ENCODE data around the gene FRAT1.

The FRAT1 gene

DNA sequence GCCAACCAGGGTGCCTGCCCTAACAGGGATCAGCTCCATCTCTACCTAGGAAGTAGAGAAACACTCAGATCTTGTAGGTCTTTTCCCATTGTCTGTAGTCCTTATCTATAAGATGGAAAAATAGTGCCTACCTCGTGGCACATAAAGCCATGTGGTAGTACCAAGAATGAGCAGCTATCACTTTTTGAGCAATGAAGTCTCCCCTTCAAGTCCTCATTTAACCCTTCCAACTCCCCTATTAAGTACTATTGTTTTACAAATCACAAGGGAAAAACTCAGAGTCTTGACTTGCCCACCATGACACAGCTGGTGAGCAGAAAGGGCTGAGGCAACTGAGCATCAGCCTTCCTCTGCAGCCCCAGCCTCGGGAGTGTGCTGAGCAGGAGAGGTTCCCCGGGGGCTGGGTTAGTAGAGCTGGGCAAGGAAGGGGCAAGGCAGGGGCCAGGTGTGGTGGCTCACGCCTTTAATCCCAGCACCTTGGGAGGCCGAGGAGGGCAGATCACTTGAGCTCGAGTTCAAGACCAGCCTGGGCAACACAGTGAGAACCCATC is 12.2 kb downstream of the FRAT1 start:
- no peak for TF ChIP-seq CTCF (conservative IDR thresholded peaks at IDR 0.05; ENCODE audit: low read depth, low read length)
- no peak overlapping the region for H3K4me3 ChIP-seq (ENCODE audit: low read length)
- no peak for DNase-seq (ENCODE audit: low read depth)

DNA sequence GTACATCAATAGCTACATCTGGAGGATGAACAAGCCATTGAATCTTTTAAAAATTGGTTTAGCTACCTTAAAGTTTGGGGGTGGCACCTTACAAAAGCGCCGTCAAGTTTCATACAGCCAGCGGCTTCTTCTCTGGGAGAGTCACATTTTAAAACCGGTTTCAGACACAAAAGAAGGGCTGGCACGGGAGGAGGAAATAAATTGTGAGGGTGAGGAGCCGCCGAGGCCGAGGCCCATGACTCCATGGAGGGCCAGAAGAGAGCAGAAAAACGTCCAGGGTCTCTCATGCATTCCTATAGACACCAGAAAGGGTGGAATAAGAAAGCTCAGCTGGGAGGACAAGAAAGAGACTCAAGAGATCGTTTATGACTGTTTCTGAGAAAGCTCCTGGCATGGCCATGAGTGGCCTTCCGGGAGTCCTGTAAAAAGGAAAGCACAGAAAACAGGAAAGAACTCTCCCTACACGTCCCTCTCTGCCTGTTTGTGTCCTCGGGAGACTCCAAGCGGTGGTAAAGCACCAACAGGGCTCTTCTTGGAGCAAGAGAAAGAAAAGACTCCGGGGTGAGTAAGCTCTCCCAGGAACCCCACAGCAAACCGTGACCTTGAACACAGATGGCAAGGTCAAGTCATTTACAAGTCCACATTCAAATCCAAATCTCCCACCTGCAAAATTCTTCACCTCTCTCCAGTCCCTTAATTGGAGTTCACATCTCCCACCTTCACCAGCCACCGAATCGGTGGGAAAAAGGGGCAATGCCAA is 13.7 kb downstream of the FRAT1 start:
- DNase-seq (ENCODE audit: low read depth): peak; percentile 45
- peak overlapping the region; percentile 57 for H3K4me3 ChIP-seq (ENCODE audit: low read length)
- peak; percentile 50 for TF ChIP-seq CTCF (conservative IDR thresholded peaks at IDR 0.05; ENCODE audit: low read depth, low read length)

- peak overlapping the region; percentile 57 for H3K4me3 ChIP-seq (ENCODE audit: low read length)
- TF ChIP-seq CTCF (conservative IDR thresholded peaks at IDR 0.05; ENCODE audit: low read depth, low read length): peak; percentile 35
- DNase-seq (ENCODE audit: low read depth): no peak
Observed at GRCh38 chr10:97333351-97333600, 14.2 kb downstream of the FRAT1 start.

DNA sequence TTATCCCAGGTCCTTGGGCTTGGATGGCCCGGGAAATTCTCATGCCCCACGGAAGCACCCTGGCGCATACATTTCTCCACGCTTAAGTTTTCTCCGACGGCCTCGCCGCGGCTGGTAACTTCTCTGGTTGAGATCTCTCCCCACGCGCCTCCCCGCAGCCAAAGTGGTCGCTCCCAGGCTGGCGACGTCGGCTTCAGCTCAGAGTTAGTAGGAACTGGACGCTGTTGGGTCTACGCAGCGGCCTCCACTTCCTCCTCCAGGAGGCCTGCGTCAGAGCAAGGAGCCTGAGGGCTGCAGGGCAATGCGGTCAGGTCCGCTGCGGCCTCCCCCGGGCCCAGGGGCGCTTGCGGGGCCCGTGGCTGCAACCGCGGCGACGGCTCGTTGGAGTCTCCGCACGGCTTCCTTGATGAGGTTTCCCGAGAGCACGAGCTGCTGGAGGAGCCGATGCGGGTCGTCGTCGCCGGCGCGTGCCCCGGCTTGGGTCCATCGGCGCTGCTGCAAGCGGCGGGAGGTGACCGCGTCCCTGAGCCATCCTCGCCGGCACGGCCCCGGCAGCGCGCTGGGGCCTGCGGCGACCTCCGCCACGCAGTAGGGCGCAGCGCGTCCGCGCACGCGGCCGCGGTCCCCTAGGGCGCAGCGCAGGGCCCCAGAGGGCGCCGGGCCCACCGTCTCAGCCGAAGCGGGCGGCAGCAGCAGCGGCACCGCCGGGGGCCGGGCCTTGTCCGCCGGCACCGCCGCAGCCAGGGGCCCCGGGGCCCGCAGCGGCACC is 14.7 kb downstream of the FRAT1 start:
- no peak for DNase-seq (ENCODE audit: low read depth)
- TF ChIP-seq CTCF (conservative IDR thresholded peaks at IDR 0.05; ENCODE audit: low read depth, low read length): no peak
- H3K4me3 ChIP-seq (ENCODE audit: low read length): peak overlapping the region; percentile 63

- peak within 1 kb of the TSS; percentile 63 for H3K4me3 ChIP-seq (ENCODE audit: low read length)
- DNase-seq (ENCODE audit: low read depth): peak; percentile 57
- no peak for TF ChIP-seq CTCF (conservative IDR thresholded peaks at IDR 0.05; ENCODE audit: low read depth, low read length)
Observed at GRCh38 chr10:97334370-97335175, 15.5 kb downstream of the FRAT1 start, which contains the start of gene FRAT2. FRAT2 (minus strand) TSS chr10:97334729; CDS start chr10:97334572, 157 bp downstream.

- DNase-seq (ENCODE audit: low read depth): no peak
- TF ChIP-seq CTCF (conservative IDR thresholded peaks at IDR 0.05; ENCODE audit: low read depth, low read length): no peak
- peak overlapping the region; percentile 63 for H3K4me3 ChIP-seq (ENCODE audit: low read length)
Observed at GRCh38 chr10:97335188-97335619, 16.1 kb downstream of the FRAT1 start.

All from retinal pigment epithelial cell (primary cell).